ENCODE measurements around the gene CYSRT1. TPM values are rescaled to one million over a fixed set of nuclear protein-coding genes. Genes with fewer than 3 reads are reported as not detected.

Gene CYSRT1
- total and polyA plus RNA-seq, 8 donors: 0.92 to 47.3 (median 3.4) TPM; not detected in 3

- H3K9me3 ChIP-seq: no peaks in the 10 kb centered on the region
- 80 to 88% (median 82%) methylated on average over 3 to 21 of the region's 21 CpGs for WGBS, 5 donors
- H3K27me3 ChIP-seq: peaks cover 3 to 53% (median 29%) of the 10 kb centered on the region in 3 donors
- peaks cover 42 to 73% (median 72%) of the 10 kb centered on the region in 4 donors for H3K4me1 ChIP-seq
- H3K4me3 ChIP-seq: peak overlapping the region in 1 of 4 donors; percentile 16
- H3K27ac ChIP-seq: peak overlapping the region; percentile 75 to 98 (median 81)
- TF ChIP-seq POLR2A (IDR thresholded peaks at IDR 0.05) (no peak), EP300 (IDR thresholded peaks at IDR 0.05) (no peak), POLR2AphosphoS5 (IDR thresholded peaks at IDR 0.05) (no peak)
- TF ChIP-seq, protein P1, sequence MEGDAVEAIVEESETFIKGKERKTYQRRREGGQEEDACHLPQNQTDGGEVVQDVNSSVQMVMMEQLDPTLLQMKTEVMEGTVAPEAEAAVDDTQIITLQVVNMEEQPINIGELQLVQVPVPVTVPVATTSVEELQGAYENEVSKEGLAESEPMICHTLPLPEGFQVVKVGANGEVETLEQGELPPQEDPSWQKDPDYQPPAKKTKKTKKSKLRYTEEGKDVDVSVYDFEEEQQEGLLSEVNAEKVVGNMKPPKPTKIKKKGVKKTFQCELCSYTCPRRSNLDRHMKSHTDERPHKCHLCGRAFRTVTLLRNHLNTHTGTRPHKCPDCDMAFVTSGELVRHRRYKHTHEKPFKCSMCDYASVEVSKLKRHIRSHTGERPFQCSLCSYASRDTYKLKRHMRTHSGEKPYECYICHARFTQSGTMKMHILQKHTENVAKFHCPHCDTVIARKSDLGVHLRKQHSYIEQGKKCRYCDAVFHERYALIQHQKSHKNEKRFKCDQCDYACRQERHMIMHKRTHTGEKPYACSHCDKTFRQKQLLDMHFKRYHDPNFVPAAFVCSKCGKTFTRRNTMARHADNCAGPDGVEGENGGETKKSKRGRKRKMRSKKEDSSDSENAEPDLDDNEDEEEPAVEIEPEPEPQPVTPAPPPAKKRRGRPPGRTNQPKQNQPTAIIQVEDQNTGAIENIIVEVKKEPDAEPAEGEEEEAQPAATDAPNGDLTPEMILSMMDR (IDR thresholded peaks at IDR 0.05): no peak
- no peaks in the 10 kb centered on the region for H3K36me3 ChIP-seq
- intact Hi-C loops (cut with DNase I; ENCODE audit: low total_unique reads): loop anchor here (5.0 kb wide), 1 partner anchor 109 kb away; no protein-coding TSS in a partner anchor
- DNase-seq: no peak
Measured at GRCh38 chr9:137225699-137226331, 841 bp downstream of the CYSRT1 start.

- no peak for TF ChIP-seq EP300 (IDR thresholded peaks at IDR 0.05)
- TF ChIP-seq, protein P1 (IDR thresholded peaks at IDR 0.05): no peak
- TF ChIP-seq POLR2AphosphoS5 (IDR thresholded peaks at IDR 0.05): no peak
- TF ChIP-seq POLR2A (IDR thresholded peaks at IDR 0.05): no peak
- peak in 1 of 2 donors; percentile 57 for DNase-seq
- WGBS, 5 donors: 48 to 64% (median 49%) methylated on average over 18 of the region's 18 CpGs
- no peak overlapping the region for H3K4me3 ChIP-seq
- peaks cover 36 to 66% (median 65%) of the 10 kb centered on the region in 4 donors for H3K4me1 ChIP-seq
- no peaks in the 10 kb centered on the region for H3K9me3 ChIP-seq
- H3K27ac ChIP-seq: peak overlapping the region; percentile 75 to 98 (median 81)
- peaks cover 3 to 54% (median 34%) of the 10 kb centered on the region in 3 donors for H3K27me3 ChIP-seq
- no peaks in the 10 kb centered on the region for H3K36me3 ChIP-seq
- intact Hi-C loops (cut with DNase I; ENCODE audit: low total_unique reads): loop anchor here (5.0 kb wide), 1 partner anchor 109 kb away; no protein-coding TSS in a partner anchor
Measured at GRCh38 chr9:137226338-137227053, 1.5 kb downstream of the CYSRT1 start.

DNA sequence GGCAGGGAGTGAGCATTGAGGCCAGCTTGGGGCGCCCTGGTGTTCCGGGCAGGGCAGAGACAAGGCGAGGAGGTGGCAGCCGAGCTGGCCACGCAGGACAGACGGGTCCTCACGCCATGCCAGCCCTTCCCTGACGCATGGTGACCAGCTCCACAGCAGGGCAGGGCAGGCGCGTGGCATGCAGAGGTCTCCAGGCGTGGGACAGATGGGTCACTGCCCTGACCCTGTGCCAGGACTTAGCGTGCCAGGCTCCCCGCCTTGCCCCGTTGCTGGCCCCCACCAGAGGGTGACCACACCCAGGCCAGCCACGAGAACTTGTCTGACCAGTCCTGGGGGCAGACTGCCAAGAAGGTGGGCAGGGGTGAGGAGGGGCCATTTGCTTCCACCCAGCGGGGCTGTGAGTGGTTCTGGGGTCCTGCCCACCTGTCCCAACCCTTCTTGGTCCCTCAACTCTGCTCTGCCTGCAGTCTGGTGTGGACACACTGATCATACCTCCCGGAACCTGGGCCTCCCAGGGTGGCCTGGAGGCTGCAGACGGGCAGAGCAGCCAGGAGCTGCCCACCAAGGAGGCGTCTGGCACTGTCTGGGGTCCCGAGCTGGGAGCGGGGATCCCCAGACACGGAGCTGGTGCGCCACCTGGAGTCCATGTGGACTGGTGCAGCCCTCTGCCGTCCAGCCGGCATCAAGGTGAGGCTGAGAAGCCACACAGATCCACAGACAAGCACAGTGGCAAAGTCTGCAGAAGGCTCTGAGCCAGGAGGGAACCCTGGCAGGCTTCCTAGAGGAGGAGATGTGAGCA, 2.3 kb downstream of the CYSRT1 start, which contains the start of gene RNF224:
Gene RNF224, plus strand, starts transcription at position 449 of the 799 bp plus-strand sequence. CDS start 834 bp downstream, outside the sequence.
- DNase-seq: peak; percentile 93 to 97
- Histone ChIP-seq H3K9me3 (no peaks in the 10 kb centered on the region), H3K36me3 (no peaks in the 10 kb centered on the region), H3K27me3 (peaks cover 3 to 59% (median 40%) of the 10 kb centered on the region in 3 donors), H3K27ac (peak within 1 kb of the TSS; percentile 75 to 98 (median 81)), H3K4me1 (peaks cover 31 to 63% (median 61%) of the 10 kb centered on the region in 4 donors), H3K4me3 (peak within 1 kb of the TSS in 1 of 4 donors; percentile 22)
- TF ChIP-seq POLR2AphosphoS5 (IDR thresholded peaks at IDR 0.05): peak; percentile 19 to 82 (median 74)
- TF ChIP-seq, protein P1 (IDR thresholded peaks at IDR 0.05): peak in 5 of 7 experiments; percentile 84 to 98 (median 91)
- TF ChIP-seq EP300 (IDR thresholded peaks at IDR 0.05): no peak
- intact Hi-C loops (cut with DNase I; ENCODE audit: low total_unique reads): loop anchor here (5.0 kb wide), 1 partner anchor 110 kb away; no protein-coding TSS in a partner anchor
- 18 to 58% (median 21%) methylated on average over 7 to 25 of the region's 25 CpGs for WGBS, 5 donors
